A549 (cell line): ENCODE results near the gene ZNF574.

ENCODE experiments used
- BHLHE40 ChIP-seq: IDR thresholded peaks from 2 replicates; pipeline ENCODE4 v1.6.1; 2012; ENCODE audit warnings: low read depth, low read length, inconsistent platforms
- CHD2 ChIP-seq: fragments of 150-350 bp; IDR thresholded peaks from 2 replicates; pipeline ENCODE4 v1.6.1; 2014; ENCODE audit warnings: low read length; ENCODE audit not compliant: partially characterized antibody
- CTCF ChIP-seq: fragments of >200 bp; sonication (Bioruptor Twin); formaldehyde crosslinking; IDR thresholded peaks from 3 replicates; pipeline ENCODE4 v1.5.1; 2016
- JUN ChIP-seq, 2 experiments: fragments of >200 bp; sonication (Bioruptor Twin); formaldehyde crosslinking; IDR thresholded peaks; 2 replicates in 1 of 2; 3 replicates in 1 of 2; pipeline ENCODE4 v1.6.1; 2016 to 2017
- NFE2L2 ChIP-seq: fragments of 150-350 bp; conservative IDR thresholded peaks from 2 replicates; pipeline ENCODE4 v1.6.1; 2014; ENCODE audit warnings: low read length
- POLR2A ChIP-seq: IDR thresholded peaks from 2 replicates; pipeline ENCODE4 v1.6.1; 2012; ENCODE audit warnings: mild to moderate bottlenecking, low read length
- SMC3 ChIP-seq: fragments of >200 bp; sonication (Bioruptor Twin); formaldehyde crosslinking; IDR thresholded peaks from 3 replicates; pipeline ENCODE4 v1.6.1; 2018; ENCODE audit warnings: inconsistent platforms
- USF2 ChIP-seq: fragments of 450-650 bp; IDR thresholded peaks from 2 replicates; pipeline ENCODE4 v1.6.1; 2014; ENCODE audit warnings: antibody characterized with exemption
- TF ChIP-seq, protein P1 (sequence below): IDR thresholded peaks from 2 replicates; pipeline ENCODE4 v1.6.1; 2012

GRCh38 chr19:42124386-42124901 lies 48.5 kb downstream of the ZNF574 start:
- TF ChIP-seq, protein P1, sequence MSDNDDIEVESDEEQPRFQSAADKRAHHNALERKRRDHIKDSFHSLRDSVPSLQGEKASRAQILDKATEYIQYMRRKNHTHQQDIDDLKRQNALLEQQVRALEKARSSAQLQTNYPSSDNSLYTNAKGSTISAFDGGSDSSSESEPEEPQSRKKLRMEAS = no peak
- TF ChIP-seq BHLHE40 = no peak
- TF ChIP-seq POLR2A = no peak
- TF ChIP-seq CTCF = no peak
- no peak for TF ChIP-seq SMC3
- TF ChIP-seq USF2 = no peak
- TF ChIP-seq JUN (IDR thresholded peaks at IDR 0.05) = no peak
- no peak for TF ChIP-seq NFE2L2
- no peak for TF ChIP-seq CHD2
